Measurements from ENCODE around the gene SAC3D1.

Gene SAC3D1

GRCh38 chr11:65089621-65090020, 48.6 kb downstream of the SAC3D1 start:
- DNase-seq (ENCODE audit: low spot score): no peak

- no peak for DNase-seq (ENCODE audit: low spot score)
Observed at GRCh38 chr11:65090628-65091027, 49.6 kb downstream of the SAC3D1 start.
